Fibroblast of villous mesenchyme (primary cell): Measurements from ENCODE around the gene STAG1. TPM values are rescaled to one million over a fixed set of nuclear protein-coding genes. Genes with fewer than 3 reads are reported as not detected.

Experiments
- DNase-seq: peaks from one replicate; pipeline ENCODE4 v3.0.0-alpha.2; 2010; ENCODE audit warnings: low read depth
- H3K4me3 ChIP-seq: 2 replicates; pipeline ENCODE4 v1.5.1; 2011; ENCODE audit warnings: low read depth, mild to moderate bottlenecking, low read length
- CTCF ChIP-seq: IDR thresholded peaks from 2 replicates; pipeline ENCODE4 v1.5.1; 2012; ENCODE audit warnings: low read depth, mild to moderate bottlenecking, low read length; ENCODE audit not compliant: insufficient read depth
- total RNA-seq: library from RNA; depleted of rRNA; stranded (reverse); fragments of >200 nt; gene quantifications from 2 replicates; pipeline ENCODE4 v1.2.3, GENCODE V29; 2012

Gene STAG1
- total RNA-seq, 1 donor, result 52.7 TPM

DNA sequence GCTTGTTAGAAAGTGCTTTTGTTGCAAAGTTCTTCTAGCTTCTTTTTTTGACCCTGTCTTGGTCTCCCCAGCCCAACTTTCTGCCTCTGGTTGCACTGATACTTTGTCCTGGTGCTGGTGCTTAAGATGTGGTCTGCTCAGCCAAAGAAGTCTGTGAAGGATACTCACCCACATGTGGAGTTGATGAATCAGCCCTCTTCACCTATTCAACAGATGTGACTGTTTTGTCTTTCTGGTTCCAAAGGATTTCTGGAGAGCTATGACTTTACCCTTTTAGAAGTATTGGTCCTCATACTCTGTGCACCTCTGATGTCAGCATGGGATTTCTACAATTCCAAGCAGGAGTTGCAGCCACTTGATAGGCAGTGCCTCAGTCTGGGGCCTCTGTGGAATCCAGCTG is 418.0 kb downstream of the STAG1 start:
- TF ChIP-seq CTCF, result no peak
- no peak overlapping the region for H3K4me3 ChIP-seq
- no peak for DNase-seq

- peak; percentile 66 for DNase-seq
- H3K4me3 ChIP-seq, result no peak overlapping the region
- no peak for TF ChIP-seq CTCF
Measured at GRCh38 chr3:136332776-136333175, 419.4 kb downstream of the STAG1 start.

- no peak for TF ChIP-seq CTCF
- no peak for DNase-seq
- no peak overlapping the region for H3K4me3 ChIP-seq
Measured at GRCh38 chr3:136332302-136332701, 419.9 kb downstream of the STAG1 start.

GRCh38 chr3:136330900-136331299 is 421.3 kb downstream of the STAG1 start:
- H3K4me3 ChIP-seq, result no peak overlapping the region
- no peak for DNase-seq
- TF ChIP-seq CTCF, result no peak

GRCh38 chr3:136329593-136329992 is 422.6 kb downstream of the STAG1 start:
- no peak for TF ChIP-seq CTCF
- DNase-seq, result no peak
- no peak overlapping the region for H3K4me3 ChIP-seq

GRCh38 chr3:136327671-136328070 is 424.5 kb downstream of the STAG1 start:
- no peak for DNase-seq
- no peak overlapping the region for H3K4me3 ChIP-seq
- TF ChIP-seq CTCF, result no peak

GRCh38 chr3:136326316-136326715 is 425.9 kb downstream of the STAG1 start:
- no peak overlapping the region for H3K4me3 ChIP-seq
- DNase-seq, result no peak
- no peak for TF ChIP-seq CTCF
